Limb (tissue), 2 donors: ENCODE results near the gene SARS1.
"Not testable (repeated sequence)": the region's sequence is repeated elsewhere in the genome, so short reads cannot be mapped to it uniquely, and the experiment has no call there.

ENCODE experiments used
- DNase-seq, 2 donors: peaks; one replicate each; pipeline ENCODE4 v3.0.0-alpha.2; 2016; ENCODE audit errors: extremely low spot score in 2 of 2

Gene SARS1

GRCh38 chr1:109274533-109275476 is 61.1 kb downstream of the SARS1 start:
- peak in 1 of 2 donors; percentile 44 for DNase-seq

DNA sequence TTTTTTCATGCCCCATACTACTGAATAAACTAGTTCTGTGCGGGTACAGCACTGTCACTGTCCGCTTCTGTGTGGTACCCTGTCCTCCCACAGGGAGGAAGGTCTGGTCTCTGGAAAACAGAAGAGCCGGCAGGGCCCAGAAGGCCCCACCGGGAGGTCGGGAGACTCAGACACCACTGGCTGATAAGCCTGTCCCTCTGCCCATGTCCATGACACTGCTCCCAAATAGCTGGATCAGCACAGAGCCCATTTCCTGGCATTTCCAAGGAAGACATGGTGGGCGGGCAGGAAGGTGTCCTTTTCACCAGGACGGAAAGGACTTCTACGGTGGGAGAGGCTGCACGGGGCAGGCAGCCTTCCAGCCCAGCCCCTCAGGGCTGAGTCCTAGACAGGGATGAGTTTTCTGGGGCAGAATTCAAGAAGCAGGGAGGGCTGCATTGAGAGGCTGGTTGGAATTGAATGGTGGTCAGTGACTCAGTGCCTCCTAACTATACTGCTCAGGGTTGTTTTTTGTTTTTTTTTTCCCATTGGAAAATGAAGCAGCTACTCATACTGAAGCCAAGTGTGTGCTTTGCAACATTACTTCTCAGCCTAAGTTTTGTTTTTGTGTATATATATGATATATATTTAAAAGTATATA is 62.1 kb downstream of the SARS1 start:
- DNase-seq: peak in 1 of 2 donors; percentile 24

DNA sequence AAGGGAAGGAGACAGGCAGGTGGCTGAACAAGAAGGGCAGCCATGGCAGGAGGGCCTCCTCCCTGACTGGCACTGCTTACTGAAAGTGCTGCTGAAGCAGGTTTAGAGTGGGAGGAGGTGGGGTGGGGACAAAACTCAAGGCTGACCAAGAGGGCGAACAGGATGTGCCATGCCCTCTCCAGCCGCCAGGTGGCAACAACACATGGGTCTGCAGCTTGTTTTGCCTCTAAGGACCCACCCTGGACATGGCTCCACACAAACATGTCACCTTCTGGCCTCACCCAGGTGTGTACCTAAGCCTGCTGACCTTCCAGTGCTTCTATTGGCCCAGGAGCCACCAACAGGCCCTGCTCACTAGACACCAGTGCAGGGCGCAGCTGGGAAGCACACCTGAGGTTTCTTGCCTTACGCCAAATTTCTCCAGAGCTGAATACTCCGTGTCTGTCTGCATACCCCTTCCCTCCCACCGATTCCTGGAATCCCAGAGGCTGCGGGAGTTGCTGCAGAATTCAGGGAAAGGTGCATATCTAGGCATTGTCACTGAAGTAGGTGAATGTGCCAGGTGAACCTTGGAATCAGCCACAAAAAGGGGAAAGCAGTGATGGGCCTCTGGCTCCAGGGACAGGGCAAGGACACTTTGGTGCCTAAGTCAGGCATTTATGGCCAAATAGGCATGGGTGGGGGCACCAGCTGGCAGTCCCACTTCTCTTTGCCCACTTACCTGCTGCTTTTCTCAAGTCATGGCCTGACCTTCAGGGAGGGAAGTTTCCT is 63.9 kb downstream of the SARS1 start:
- DNase-seq: peak in 1 of 2 donors; percentile 81

DNA sequence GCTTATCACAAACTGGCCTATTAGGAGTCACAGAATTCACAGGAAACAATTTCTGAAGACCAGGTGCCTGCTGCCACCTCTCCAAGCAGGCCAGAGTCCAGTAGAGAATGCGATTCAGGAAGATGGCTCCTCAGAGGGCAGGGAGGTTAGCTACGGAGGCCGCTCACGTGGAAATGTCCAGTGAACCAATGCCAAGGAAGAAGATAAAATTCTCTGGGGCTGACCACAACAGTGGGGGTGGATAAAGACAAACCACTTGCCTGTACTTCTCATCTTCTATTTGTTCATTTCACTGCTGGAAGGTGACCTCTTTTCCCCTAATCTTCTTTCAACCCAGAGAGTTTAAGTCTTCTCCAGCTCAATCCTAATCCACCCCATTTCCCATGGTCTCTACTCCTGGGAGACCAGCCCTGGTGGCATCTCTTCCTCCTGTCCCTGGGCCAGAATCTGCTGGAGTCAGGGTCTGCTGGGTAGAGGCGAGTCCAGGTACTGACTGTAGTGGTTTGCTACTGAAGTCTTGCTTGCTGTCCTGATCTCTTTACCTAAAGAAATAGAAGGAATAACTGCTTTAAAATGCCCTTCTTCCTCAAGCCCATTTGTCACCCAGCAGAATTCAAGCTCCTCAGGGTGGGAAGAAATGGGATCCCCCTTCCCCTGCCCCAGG is 66.0 kb downstream of the SARS1 start:
- DNase-seq: no peak

DNA sequence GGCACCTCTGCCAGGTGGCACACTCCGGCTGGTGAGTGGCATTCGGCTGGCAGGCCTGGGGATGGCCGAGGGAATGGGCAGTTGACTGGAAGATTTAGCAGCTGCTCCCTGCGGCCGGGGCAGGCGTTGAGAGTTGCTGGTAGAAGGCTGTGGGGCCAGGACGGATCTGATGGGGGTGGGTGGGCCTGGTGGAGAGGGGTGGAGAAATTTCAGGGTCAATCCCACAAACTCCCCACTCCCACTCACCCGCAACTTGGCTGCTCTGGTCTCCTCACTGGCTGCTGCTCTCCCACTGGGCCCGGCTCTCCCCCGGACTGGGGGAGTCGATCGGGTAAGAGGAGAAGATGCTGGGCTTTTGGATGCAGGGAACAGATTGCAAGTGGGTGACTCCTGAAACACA is 67.1 kb downstream of the SARS1 start:
- DNase-seq: no peak

GRCh38 chr1:109281680-109282496 is 68.2 kb downstream of the SARS1 start:
- no peak for DNase-seq

DNA sequence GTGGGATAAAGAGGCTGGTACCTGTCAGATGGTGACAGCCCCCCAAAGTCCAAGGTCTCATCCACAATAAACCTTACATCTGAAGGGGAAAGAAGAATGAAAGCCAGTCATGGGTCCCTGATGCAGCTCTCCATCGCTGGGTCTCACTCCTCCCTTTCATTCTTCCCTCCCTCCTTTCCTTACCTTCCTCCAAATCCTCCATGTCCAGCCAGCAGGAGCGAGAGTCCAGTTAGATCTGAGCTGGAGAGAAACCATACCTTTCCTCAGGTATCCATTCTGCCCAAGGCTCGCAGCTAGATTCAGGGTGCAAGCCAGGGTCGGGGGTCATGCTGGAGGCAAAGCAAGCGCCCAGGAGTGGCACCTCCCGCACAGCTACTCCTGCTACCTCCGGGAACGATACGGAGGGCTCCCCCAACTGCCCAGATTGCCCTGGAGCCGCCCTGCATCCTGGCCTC is 68.8 kb downstream of the SARS1 start:
- no peak for DNase-seq

DNA sequence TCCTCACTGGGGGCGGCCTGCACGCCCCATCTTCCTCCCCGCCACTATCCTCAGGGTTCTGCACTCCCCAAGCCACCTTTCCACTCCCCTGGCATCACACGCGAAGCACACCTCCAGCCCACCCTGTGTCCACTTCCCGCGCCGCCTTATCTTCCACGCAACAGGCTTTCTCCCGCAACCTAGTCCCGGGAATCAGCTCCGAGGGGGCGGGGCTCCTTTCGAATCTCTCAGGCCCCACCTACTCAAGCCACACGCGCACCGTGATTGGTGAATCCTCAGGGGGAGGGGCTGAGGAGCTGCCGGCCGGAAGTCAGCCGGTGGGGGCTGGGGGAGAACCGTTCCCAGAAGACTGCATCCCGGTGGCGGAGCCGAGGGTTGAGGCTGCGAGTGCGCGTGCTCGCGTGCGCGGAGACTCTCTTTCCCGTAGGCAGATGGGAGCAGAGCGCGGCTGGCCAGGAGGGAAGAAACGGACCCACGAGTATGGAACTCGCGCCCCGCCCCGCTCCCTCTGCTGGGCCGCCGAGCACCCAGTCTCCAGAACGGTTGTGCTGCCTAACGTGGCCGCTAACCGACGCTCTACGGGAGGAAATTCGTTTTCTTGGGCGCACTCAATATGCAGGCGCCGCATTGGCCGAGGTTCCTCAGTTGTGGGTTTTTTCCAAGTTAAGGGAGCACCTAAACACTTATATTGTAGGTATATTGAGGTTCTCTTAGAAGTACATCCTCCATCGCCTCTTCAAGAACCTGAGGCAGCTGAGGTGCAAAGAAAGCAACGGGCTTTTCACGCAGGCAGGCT is 69.4 kb downstream of the SARS1 start, which contains the start of gene PSRC1:
Gene PSRC1 (minus strand): TSS at position 194 of the 796 bp plus-strand sequence.
- peak; percentile 96 to 97 for DNase-seq

GRCh38 chr1:109283748-109284600 is 70.3 kb downstream of the SARS1 start:
- DNase-seq: no peak

DNA sequence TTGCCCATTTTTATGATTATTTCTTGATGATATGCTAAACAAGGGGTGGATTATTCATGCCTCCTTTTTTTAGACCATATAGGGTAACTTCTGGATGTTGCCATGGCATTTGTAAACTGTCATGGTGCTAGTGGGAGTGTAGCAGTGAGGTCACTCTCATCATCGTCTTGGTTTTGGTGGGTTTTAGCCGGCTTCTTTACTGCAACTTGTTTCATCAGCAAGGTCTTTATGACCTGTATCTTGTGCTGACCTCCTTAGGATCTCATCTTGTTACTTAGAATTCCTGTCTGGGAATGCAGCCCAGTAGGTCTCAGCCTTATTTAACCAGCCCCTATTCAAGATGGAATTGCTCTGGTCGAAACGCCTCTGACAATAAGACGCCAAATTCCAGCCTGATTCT is 73.0 kb downstream of the SARS1 start:
- DNase-seq: not testable (repeated sequence)
